ENCODE measurements around the gene COL4A1. TPM values are rescaled to one million over a fixed set of nuclear protein-coding genes. Genes with fewer than 3 reads are reported as not detected.

COL4A1 gene
- total RNA-seq, 1 donor from 2014 or later = 347 TPM

DNA sequence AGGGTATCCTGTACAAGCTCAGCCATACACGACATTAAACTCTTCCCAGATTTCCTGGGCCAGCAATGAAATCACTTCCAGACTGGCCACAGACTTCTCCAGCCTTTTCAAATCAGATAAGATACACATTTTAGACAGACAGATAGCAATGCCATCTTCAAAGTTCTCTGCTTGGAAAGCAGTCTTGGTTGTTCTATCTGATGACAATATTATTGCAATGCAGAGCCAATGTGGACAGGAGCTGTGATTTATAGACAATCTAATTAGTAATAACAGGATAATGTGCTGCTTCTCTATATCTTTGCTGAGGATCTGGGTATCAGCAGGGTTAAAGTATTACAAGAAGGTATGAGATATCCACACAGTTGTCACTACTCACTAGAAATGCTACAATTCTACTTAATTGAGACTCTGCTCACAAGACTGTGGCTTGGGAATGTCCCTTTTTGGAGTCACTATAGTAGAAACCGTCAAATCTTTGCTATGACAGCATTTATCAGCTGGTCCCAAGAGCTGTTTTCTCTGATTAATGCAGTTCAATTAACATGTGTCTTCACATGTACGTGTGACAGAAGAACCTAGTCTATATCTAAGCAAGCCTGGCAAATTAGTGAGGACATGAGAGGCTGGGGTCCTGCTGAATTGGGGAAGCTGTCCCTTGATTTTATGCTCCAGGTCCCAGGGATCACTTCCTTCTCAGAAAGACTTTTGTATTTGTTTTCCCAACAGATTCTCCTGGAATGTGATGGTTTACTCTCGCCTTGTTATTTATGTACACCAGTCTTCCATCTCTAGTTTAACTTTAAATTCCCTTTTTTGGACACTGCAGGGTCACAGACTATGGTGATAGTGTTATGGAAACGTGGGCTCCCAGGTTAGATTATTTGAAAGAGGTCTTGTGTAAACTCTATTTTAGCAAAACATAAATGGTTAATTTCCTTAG, 68.8 kb downstream of the COL4A1 start:
- no peak for DNase-seq (ENCODE audit: low spot score)

DNA sequence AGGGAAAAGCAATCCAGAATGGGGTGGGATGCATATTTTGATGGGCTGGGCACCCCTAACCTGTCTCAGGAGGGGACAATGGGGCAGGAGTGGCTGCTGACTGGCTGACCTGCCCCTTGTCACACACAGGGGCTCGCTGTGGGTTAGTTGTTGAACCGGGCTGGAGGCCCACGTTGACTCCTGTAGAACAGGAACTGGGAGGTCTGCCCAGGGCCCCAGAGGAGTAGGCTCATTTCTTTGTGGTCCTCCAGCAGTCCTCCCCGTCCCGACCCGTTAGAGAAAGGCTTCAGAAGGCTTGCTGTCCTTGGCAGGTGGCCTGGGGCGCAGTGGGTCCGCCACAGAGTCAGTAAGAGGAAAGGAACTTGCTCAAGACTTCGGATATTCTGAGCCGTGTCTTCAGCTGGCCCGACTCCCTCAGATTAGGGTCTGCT, 70.1 kb downstream of the COL4A1 start:
- peak; percentile 11 for DNase-seq (ENCODE audit: low spot score)

DNA sequence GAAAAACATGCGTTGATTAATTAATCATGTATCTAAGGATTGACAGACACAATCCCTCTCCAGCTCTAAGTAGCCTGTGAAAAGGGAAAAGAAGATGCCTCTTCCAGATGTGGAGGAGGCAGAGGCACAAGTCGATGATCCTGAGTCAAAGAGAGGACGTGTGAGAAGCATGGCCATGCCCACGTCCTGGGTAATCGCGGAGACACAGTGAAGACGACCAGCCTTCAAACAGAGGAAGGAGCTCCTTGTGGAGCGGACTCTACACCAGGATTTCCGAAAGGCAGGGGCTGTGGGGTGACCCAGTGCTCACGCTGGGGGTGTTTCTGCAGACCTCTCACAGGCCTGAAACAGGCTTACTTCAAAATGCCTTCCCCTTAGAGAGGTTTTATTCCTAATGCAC, 70.5 kb downstream of the COL4A1 start:
- peak; percentile 7 for DNase-seq (ENCODE audit: low spot score)

DNA sequence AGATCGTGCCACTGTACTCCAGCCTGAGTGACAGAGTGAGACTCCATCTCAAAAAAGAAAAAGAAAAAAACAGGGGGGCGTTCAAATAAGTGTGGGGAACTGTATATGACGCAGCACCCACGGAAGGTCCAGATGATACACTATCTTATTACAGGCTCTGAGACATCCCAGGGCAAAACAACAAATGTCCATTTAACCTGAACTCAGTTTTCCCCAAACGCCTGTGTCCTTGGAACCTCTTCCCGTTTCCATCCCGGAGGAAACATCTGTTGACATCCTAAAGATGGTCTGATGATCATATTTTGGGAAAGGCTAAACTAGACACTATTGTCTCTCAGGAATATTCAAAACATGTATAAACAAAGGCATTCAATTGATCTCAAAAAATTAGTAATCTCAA, 72.4 kb downstream of the COL4A1 start:
- peak; percentile 4 for DNase-seq (ENCODE audit: low spot score)

DNA sequence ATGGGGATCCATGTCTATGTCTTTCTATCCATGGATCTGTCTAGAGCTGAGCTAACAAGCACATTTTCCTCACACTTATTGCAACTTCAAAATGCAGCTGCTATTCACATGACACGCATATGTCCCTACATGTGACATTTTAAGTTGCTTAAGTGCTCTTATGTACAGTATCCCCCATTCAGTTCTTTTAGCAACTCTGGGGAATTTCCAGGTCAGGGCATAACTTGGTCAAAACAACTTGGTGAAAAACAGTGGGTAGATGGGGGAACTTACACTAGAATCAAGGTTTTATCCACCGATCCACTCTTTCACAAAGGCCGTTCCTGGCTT, 73.0 kb downstream of the COL4A1 start:
- peak; percentile 9 for DNase-seq (ENCODE audit: low spot score)

DNA sequence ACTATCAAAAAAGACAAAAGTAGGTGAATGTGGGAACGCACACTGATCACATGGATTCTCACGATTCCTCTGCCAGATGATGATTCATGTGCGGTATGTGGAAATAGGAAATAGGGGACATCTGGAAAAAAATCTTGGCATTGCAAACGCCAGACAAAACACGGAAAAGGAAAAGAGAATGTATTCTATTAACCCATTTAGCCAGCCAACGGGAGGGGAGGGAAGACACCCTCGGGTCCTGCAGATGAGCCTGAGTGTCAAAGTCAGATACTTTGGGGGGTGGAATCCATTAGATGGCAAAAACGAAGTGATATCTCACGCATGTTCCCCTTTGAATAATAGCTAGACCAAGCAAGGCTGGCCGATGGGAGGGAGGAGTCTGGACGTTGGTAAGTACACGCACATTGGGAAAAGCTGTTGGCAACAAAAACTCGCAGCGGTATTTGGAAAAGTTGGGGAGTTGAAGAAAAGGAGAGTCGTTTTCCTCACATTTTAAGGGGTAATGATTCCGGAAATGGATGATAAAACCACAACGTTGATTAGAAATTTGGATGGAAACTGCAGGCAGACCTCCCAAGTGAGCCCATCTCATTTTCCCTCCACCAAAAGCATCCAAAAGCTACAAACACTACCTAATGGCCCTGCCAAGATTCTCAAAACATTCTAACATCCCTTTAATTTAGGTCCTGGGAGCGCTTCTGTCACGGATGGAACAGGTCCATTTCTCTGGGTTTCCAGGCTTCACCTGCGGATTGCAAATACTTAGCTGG, 73.6 kb downstream of the COL4A1 start:
- peak; percentile 48 for DNase-seq (ENCODE audit: low spot score)

DNA sequence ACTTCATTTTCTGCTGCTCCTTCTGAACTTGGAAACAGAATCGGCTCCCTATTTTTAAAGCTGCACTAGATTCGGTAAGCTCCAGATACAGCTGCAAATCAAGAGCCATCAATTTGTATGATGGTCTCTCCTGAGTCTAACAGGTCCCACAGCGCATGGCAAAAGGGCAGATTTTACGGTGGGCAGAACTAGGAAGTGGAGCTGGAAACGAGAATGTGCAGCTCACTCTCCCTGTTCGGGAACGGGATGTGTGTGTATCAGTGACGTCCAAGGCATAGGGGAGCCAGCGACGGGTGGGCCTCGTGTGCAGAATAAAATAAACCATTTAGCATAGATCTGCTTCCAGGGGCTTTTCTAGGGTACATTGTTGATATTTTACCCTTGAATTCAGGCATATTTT, 74.2 kb downstream of the COL4A1 start:
- DNase-seq (ENCODE audit: low spot score) = peak; percentile 12

DNA sequence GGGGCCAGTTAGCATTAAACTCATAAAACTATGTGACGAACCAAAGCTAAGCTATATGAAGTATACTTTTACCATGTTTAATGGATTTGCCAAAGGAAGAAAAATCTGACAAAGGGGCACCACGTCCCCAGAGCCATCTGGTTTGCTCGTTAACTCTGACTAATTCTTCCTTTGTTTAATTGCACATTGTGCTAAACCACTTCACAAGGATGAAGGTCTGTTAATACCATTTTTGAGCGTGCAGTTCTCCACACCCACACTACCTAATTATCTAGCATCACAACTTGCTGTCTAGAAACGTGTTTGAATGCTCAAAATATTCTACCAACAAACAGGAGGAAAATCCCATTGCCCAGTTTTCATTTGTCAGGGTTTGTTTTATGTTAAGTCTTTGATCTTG, 74.8 kb downstream of the COL4A1 start:
- DNase-seq (ENCODE audit: low spot score) = peak; percentile 1

DNA sequence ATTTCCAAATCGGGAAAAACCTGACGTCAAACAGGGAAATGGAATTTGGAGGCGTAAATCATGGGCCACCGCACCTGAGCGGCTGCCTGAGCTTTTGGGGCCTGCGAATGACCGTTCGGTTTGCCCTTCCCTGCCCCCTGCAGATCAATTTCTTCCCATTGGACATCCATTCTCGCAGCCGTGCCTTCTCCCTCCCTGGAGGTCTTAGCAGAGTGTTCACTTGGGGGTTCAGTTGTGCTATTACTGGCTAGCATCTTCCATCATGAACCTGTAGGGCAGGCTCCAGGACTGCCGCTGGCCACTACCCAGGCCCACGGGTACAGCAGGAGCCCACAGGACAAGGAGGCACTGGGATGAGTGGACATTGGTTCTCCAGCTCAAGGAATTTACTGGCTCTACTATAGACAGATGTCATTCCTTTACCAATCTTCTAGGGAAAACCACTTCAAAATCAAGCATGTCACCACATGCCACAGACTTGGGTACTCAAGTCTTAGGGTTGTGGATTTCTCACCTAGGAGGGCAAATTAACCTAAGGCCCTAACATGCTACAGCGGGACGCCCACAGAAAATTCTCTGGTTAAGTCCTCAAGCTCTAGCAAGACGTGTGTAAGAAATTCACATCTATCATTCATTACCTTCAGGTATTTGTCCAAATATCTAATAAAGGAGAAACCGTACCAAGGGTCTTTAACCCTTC, 75.5 kb downstream of the COL4A1 start:
- peak; percentile 6 for DNase-seq (ENCODE audit: low spot score)

DNA sequence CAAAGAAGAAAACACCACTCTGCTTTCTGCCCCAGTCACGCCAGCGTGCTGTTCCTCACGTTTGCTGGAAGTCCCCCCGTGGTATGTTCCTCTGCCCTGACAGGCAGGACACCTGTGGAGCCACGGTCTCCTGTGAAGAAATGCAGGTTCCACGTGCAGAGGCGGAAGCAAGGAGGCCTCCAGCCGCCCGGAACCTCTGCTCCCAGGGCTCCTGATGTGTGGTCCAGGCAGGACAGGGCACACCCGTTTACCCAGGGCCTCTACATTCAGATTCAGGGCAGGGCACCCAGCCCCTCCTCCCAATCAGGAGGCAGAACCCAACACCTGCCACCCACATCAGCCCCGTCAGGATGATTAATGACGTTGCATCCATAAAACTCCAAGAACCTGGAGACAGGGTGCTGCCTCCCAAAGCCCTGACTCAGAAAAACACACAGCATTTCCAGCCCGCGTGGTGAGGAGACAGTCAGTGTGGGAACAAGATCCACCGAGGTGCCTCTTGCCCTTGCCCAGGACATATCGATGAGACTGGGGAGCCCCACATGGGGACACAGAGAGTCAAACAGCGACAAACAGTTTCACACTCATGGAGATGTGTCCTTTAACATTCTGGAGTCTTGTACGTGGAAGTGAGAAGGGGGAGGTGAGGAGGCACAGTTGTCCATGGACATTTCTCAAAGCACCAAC, 76.2 kb downstream of the COL4A1 start:
- DNase-seq (ENCODE audit: low spot score) = peak; percentile 8

DNA sequence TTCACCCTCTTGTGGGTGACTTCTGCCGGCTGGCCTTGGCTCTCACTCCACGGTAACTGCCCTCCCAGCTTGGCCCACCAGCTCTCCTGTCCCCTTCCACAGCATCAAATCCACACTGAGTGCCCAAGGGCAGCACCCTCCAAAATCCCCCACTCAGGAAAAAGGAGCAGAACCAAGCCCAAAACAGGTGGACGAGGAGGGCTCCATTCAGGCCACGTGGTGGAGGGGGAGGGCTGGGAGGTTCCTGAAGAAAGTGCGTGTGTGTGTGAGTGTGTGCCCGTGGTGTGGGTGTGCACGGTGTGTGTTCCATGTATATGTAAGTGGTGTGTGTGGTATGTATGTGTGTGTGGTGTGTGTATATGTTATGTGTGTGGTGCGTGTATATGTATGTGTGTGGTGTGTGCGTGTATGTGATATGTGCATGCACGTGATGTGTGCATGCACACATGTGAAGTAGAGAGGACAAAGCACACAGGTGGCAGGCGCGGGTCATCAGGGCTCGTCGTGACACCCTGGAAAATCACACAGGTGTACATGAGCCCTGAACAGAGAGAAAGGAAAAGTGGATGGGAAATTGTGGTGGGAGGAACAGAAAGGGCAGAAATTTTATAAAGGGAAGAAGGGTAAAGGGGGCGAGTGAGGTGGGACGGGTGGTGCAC, 76.9 kb downstream of the COL4A1 start:
- DNase-seq (ENCODE audit: low spot score) = peak; percentile 3

DNA sequence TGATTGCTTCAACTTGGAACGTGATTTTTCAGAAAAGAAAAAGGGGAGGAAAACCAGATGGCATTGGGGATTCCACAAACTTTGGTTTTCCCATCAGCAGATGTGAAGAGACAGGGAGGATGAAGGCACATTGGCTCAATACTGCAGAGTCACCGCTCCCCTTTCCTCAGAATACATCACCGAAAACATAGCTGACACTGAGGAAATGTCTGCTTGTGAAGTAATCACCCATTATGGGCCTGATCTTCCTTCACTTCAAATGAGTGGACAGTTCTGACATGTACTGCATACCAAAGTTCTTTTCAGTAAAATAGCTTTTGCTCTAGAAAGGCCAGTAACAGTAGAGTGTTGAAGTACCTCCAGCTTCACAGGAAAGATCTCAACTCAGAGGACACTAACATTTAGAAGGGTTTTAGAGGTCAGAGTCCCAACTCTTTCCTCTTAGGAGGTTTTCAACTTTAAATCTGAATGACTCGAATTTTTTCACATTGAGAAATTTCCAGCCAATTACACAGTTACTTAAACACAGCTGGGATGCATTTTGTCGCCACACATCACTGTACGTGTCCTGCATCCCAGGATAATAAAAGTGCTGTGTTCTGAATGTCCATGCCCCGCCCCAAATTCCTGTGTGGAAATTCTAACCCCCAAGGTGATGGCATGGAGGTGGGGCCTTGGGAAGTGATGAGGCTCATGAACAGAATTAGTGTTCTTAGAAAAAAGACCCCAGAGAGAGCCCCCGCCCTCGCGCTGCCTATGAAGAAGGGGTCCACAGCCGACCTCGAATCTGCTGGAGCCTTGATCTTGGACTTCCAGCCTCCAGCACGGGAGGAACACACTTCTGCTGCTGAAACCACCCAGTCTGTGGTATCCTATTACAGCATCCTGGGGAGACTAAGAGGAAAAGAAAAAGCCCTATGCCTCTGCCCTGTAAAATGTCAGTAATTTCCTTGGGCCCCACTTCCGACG, 77.7 kb downstream of the COL4A1 start:
- peak; percentile 10 for DNase-seq (ENCODE audit: low spot score)

DNA sequence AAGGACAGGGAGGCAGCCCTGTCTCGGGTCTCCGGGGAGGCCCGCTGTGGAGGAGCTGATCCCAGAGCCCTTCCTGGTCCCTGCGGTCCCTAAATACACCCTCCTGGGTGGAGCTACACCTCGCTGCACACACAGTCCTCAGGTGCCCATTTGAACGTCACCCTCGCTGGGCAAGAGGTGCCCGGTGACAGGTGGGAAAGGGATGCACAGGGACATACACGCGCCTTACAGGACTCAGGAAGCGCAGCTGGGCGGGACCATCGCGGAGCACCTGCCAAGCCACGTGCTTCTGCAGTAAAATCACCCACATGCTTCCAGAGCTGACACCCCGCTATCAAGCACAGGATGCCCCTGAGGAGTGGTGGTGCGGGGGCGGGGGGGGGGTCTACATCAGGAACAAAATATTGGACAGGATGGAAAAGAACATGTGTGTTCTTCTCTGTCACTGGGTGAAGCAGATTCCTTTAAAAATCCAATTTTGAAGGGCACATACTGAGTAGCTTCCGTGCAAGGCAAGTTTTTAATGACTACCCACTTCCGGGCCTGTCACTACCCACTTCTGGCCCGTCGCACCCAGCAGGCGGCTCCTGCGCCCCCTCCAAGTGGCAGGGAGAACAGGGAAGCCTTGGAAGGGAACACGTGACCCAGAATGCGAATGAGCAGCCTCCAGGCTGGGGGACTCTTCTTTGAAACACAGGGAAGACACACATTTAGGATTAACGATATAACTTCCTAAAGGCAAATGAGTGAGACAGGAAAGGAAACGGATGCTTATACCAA, 78.9 kb downstream of the COL4A1 start:
- no peak for DNase-seq (ENCODE audit: low spot score)

DNA sequence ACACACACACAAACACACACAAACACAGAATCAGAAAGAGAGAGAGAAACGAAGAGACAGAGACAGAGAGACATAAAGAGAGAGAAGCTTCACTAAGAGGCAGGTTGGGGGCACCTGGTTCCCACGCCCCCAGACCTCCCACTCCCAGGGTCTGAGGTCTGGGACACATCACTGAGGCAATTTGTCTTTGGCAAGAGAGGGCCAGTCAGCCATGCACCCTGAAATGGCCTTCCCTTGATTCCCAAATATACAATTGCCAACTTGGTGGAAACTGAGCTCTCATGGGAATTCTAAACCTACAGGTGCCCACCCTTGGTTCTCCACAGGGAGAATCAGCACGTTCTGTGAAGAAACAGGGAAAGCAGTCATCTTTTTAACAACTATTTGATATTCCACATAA, 79.5 kb downstream of the COL4A1 start:
- DNase-seq (ENCODE audit: low spot score) = no peak

DNA sequence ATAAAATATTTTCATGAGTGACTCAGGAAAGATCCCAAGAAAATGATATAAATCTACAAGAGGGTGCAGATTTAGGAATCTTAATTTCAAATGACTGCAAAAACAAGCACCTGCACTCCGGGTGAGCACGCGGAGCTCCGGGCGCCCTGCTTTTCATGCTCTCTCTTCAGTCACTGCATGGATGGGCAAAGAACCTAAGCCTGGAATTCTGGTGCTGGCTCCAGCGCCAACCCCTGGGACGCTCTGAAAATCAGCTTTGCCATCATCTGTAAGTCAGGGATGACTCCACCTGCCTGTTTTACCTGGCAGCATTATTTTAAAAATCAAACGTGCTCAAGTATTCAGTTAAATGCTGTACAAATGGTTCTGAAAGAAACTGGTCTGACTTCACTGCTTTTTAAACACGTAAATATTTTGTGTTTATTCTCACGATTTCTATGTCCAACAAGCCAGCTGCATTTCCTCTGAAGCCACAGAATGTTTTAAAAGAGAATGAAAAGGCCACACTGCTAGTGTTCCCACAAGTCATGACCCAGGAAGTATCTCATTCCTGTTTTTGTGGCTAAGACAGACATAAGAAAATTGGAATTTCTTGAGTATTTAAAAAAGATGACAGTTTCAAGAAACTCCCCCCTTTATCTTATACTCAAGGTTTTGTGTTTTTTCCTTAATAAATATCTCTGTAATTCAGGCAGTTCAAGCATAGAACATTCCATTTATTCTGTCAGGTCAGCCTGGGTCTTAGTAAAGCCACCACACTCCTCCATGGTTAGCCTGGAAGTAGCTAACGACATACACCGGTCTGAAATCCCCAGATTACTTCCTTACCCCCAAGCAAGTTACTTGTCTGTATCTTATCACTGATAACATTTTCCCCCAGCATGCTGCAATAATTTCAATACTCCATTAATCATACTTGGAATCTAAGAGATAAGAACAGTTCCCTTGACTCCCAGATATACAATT, 81.1 kb downstream of the COL4A1 start:
- no peak for DNase-seq (ENCODE audit: low spot score)

DNA sequence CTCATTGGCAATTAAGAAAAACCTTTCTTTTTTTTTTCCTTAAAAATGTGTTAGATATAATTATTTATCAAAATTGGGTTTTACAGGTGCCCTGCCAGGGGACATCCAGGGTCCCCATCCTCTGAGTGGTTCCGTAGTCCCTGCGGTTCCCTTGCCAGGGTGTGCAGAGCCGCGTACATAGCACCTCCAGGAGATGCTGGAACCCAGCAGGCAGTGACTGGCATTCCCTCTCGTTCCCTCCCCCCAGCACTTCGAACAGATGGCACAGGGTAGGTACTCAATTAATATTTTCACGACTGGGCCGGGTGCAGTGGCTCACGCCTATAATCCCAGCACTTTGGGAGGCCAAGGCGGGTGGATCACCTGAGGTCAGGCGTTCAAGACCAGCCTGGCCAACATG, 82.0 kb downstream of the COL4A1 start:
- DNase-seq (ENCODE audit: low spot score) = no peak

DNA sequence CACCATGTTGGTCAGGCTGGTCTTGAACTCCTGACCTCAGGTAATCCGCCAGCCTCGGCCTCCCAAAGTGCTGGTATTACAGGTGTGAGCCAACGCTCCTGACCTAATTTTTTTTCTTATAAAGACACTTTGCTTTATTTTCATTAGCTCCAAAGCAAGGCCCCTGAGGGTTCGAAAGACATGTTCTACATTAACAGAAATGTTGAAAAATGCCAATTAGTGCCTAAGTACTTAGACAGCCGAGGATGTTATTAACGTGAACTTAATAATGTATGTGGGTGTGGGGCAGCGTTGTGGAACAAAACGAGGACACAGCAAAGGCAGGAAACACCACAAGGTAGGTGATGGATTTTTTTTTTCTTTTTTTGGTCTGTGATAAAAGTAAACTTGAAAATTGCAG, 82.4 kb downstream of the COL4A1 start:
- no peak for DNase-seq (ENCODE audit: low spot score)
